ENCODE results near the gene MCRIP1. TPM values are rescaled to one million over a fixed set of nuclear protein-coding genes. Genes with fewer than 3 reads are reported as not detected.

Gene MCRIP1
- total and polyA plus RNA-seq, 2 of the 13 experiments (the other 11 are each of a cell fraction or from before 2014, with no cell fraction given) = 79.7 to 84.9 TPM

- TF ChIP-seq, protein P1, sequence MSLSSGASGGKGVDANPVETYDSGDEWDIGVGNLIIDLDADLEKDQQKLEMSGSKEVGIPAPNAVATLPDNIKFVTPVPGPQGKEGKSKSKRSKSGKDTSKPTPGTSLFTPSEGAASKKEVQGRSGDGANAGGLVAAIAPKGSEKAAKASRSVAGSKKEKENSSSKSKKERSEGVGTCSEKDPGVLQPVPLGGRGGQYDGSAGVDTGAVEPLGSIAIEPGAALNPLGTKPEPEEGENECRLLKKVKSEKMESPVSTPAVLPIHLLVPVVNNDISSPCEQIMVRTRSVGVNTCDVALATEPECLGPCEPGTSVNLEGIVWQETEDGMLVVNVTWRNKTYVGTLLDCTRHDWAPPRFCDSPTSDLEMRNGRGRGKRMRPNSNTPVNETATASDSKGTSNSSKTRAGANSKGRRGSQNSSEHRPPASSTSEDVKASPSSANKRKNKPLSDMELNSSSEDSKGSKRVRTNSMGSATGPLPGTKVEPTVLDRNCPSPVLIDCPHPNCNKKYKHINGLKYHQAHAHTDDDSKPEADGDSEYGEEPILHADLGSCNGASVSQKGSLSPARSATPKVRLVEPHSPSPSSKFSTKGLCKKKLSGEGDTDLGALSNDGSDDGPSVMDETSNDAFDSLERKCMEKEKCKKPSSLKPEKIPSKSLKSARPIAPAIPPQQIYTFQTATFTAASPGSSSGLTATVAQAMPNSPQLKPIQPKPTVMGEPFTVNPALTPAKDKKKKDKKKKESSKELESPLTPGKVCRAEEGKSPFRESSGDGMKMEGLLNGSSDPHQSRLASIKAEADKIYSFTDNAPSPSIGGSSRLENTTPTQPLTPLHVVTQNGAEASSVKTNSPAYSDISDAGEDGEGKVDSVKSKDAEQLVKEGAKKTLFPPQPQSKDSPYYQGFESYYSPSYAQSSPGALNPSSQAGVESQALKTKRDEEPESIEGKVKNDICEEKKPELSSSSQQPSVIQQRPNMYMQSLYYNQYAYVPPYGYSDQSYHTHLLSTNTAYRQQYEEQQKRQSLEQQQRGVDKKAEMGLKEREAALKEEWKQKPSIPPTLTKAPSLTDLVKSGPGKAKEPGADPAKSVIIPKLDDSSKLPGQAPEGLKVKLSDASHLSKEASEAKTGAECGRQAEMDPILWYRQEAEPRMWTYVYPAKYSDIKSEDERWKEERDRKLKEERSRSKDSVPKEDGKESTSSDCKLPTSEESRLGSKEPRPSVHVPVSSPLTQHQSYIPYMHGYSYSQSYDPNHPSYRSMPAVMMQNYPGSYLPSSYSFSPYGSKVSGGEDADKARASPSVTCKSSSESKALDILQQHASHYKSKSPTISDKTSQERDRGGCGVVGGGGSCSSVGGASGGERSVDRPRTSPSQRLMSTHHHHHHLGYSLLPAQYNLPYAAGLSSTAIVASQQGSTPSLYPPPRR (CRISPR knock-in tag; IDR thresholded peaks at IDR 0.05; ENCODE audit: borderline replicate concordance) = no peak
- TF ChIP-seq TBL1XR1 (IDR thresholded peaks at IDR 0.05; ENCODE audit: borderline replicate concordance, low read length, partially characterized antibody) (peak; percentile 14), ZNF496 (CRISPR knock-in tag; IDR thresholded peaks at IDR 0.05; ENCODE audit: insufficient replicate concordance) (no peak), KLF6 (CRISPR knock-in tag; IDR thresholded peaks at IDR 0.05) (no peak), THAP7 (CRISPR knock-in tag; IDR thresholded peaks at IDR 0.05) (no peak), REXO4 (CRISPR knock-in tag; IDR thresholded peaks at IDR 0.05; ENCODE audit: borderline replicate concordance) (no peak), HES4 (CRISPR knock-in tag; IDR thresholded peaks at IDR 0.05; ENCODE audit: borderline replicate concordance) (no peak), NFIC (IDR thresholded peaks at IDR 0.05; ENCODE audit: low read length) (no peak), SIN3B (IDR thresholded peaks at IDR 0.05; ENCODE audit: low read length) (no peak), MXD4 (CRISPR knock-in tag; IDR thresholded peaks at IDR 0.05) (no peak; the same call in 1 of the 2 replicates), TP53 (CRISPR knock-in tag; conservative IDR thresholded peaks at IDR 0.05) (no peak), TEAD2 (CRISPR knock-in tag; IDR thresholded peaks at IDR 0.05) (no peak), PRDM15 (CRISPR knock-in tag; IDR thresholded peaks at IDR 0.05) (no peak), ZNF317 (CRISPR knock-in tag; IDR thresholded peaks at IDR 0.05) (no peak), ZFP82 (CRISPR knock-in tag; IDR thresholded peaks at IDR 0.05; ENCODE audit: borderline replicate concordance) (no peak), EEA1 (CRISPR knock-in tag; IDR thresholded peaks at IDR 0.05; ENCODE audit: borderline replicate concordance) (no peak), HOXA3 (CRISPR knock-in tag; IDR thresholded peaks at IDR 0.05) (peak; percentile 55; the same call in 1 of the 2 replicates), ZZZ3 (CRISPR knock-in tag; IDR thresholded peaks at IDR 0.05; ENCODE audit: borderline replicate concordance) (no peak)
- TF ChIP-seq, protein P2, sequence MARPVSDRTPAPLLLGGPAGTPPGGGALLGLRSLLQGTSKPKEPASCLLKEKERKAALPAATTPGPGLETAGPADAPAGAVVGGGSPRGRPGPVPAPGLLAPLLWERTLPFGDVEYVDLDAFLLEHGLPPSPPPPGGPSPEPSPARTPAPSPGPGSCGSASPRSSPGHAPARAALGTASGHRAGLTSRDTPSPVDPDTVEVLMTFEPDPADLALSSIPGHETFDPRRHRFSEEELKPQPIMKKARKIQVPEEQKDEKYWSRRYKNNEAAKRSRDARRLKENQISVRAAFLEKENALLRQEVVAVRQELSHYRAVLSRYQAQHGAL (CRISPR knock-in tag; IDR thresholded peaks at IDR 0.05; ENCODE audit: not compliant biosample characterization) = peak; percentile 46
Observed at GRCh38 chr17:81821603-81822311, 11.3 kb downstream of the MCRIP1 start (continued).
